Measurements from ENCODE around the gene ZNF827. TPM values are rescaled to one million over a fixed set of nuclear protein-coding genes. Genes with fewer than 3 reads are reported as not detected.

ZNF827 gene
- total and polyA plus RNA-seq, 11 donors: 4.5 to 30.1 (median 18.1) TPM

DNA sequence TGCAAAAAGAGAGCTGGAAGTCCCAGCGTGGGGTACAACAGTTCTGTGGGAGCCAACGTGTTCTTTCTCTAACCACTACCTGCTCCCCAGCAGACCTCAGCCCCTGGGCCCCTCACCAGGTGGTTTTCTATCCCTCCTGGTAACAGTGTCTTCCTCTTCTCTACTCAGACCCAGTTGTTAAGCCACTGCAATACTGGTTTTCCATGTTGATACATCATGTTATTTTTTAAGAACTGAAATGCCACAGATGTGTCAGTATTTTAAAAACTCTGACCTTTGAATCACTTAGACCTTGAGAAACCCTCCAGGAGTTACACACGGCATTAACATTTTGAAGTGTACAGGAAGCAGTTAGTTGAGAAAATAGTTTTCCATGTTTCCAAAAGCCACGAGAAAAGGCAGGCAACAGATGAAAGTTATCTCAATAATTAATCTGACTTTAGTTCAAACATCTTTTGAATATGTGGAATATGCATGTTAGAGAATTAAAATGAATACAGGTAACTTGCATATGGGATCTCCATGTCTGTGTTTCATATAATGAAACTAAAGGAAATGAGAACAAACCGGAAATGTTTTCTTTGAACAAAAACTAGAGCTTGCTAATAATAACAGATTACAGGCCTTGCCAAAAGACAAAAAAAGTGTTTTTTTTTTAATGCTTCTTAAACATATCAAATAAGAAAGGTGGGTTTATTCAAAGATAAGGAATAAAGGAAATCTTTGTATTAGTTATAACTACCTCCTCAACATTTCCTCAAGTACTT, 108.8 kb downstream of the ZNF827 start:
- Histone ChIP-seq H3K27me3 (no peaks in the 10 kb centered on the region), H3K27ac (peak overlapping the region in 4 of 12 donors; percentile 5 to 29 (median 11)), H3K4me1 (peaks cover 0 to 24% (median 0%) of the 10 kb centered on the region in 12 donors), H3K9me3 (no peaks in the 10 kb centered on the region), H3K4me3 (no peak overlapping the region), H3K36me3 (peaks cover 0 to 8% (median 0%) of the 10 kb centered on the region in 9 donors)
- intact Hi-C loops (cut with DNase I): no loop called here
- 64 to 77% (median 66%) methylated on average over 5 of the region's 5 CpGs for WGBS, 4 donors
- ATAC-seq: no peak
- no peak for DNase-seq
- TF ChIP-seq, protein P1, sequence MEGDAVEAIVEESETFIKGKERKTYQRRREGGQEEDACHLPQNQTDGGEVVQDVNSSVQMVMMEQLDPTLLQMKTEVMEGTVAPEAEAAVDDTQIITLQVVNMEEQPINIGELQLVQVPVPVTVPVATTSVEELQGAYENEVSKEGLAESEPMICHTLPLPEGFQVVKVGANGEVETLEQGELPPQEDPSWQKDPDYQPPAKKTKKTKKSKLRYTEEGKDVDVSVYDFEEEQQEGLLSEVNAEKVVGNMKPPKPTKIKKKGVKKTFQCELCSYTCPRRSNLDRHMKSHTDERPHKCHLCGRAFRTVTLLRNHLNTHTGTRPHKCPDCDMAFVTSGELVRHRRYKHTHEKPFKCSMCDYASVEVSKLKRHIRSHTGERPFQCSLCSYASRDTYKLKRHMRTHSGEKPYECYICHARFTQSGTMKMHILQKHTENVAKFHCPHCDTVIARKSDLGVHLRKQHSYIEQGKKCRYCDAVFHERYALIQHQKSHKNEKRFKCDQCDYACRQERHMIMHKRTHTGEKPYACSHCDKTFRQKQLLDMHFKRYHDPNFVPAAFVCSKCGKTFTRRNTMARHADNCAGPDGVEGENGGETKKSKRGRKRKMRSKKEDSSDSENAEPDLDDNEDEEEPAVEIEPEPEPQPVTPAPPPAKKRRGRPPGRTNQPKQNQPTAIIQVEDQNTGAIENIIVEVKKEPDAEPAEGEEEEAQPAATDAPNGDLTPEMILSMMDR (IDR thresholded peaks at IDR 0.05): no peak
- TF ChIP-seq POLR2A (IDR thresholded peaks at IDR 0.05): no peak

DNA sequence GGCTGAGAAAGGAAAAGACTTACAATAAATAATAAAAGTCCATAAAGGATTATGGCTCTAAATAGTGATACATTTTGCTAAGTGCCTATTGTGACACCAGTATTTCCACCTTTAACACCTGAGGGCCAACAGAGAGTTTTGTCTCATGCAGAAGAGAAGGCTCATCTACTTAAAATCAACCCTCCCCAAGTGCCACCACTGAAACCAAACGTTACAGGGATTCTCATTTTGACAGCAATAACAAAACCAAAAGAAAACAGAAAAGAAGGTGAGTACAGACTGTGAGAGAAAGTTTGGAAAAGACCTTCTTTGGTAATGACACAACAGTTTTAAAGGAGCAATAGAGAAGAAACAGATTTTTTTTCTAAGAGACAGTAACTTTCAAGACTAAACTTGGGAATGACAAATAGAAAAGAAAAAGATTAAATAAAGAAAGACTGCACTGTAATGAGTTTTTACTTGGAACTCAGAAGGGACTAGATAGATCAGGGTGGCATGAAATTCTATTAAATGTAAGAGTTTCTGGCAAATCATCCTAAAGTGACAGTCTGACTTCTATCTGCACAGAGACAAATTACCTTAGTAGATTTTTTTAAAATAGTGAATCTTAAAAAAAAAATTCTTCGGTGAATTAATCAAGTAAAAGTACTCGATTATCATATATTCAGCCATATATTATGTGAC, 109.7 kb downstream of the ZNF827 start:
- DNase-seq (no peak), ATAC-seq (no peak)
- no peaks in the 10 kb centered on the region for H3K9me3 ChIP-seq
- TF ChIP-seq, protein P1 (IDR thresholded peaks at IDR 0.05): no peak
- TF ChIP-seq POLR2A (IDR thresholded peaks at IDR 0.05): no peak
- H3K27me3 ChIP-seq: no peaks in the 10 kb centered on the region
- intact Hi-C loops (cut with DNase I): no loop called here
- no peak overlapping the region for H3K27ac ChIP-seq
- 75 to 83% (median 82%) methylated on average over 3 of the region's 3 CpGs for WGBS, 4 donors
- peaks cover 0 to 24% (median 0%) of the 10 kb centered on the region in 12 donors for H3K4me1 ChIP-seq
- H3K4me3 ChIP-seq: no peak overlapping the region
- H3K36me3 ChIP-seq: peaks cover 0 to 8% (median 0%) of the 10 kb centered on the region in 9 donors

DNA sequence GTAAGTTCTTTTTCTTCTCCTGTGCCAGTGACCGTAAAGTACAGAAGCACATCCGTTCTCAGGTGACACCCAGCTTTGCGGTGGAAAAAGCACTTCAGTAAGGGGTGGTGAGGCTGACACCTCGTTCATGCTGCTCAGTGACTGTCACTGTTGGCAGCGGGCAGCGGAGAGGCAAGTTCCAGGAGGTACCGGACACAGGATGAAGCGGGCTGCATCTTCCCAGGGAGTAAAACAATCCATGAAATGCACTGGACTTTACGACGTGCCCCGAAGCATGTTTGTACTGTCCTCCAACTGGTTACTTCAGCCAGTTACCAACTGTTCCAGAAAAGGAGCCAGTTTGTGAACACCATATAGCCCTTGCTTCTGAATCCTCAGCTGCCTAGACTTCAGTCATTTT, 110.7 kb downstream of the ZNF827 start:
- ATAC-seq: no peak
- TF ChIP-seq, protein P1 (IDR thresholded peaks at IDR 0.05): no peak
- TF ChIP-seq POLR2A (IDR thresholded peaks at IDR 0.05): no peak
- Histone ChIP-seq H3K27me3 (no peaks in the 10 kb centered on the region), H3K4me1 (peaks cover 0 to 27% (median 0%) of the 10 kb centered on the region in 12 donors), H3K4me3 (no peak overlapping the region), H3K9me3 (no peaks in the 10 kb centered on the region), H3K36me3 (peaks cover 0 to 8% (median 0%) of the 10 kb centered on the region in 9 donors), H3K27ac (no peak overlapping the region)
- 86 to 93% (median 87%) methylated on average over 11 of the region's 11 CpGs for WGBS, 4 donors
- no peak for DNase-seq
- intact Hi-C loops (cut with DNase I): no loop called here

- H3K9me3 ChIP-seq: no peaks in the 10 kb centered on the region
- WGBS, 4 donors: 94 to 99% (median 97%) methylated on average over 7 of the region's 7 CpGs
- DNase-seq (no peak), ATAC-seq (peak in 1 of 4 donors; percentile 43)
- no peaks in the 10 kb centered on the region for H3K27me3 ChIP-seq
- TF ChIP-seq, protein P1 (IDR thresholded peaks at IDR 0.05): no peak
- TF ChIP-seq POLR2A (IDR thresholded peaks at IDR 0.05): no peak
- peaks cover 0 to 23% (median 0%) of the 10 kb centered on the region in 12 donors for H3K4me1 ChIP-seq
- H3K4me3 ChIP-seq: no peak overlapping the region
- H3K27ac ChIP-seq: no peak overlapping the region
- H3K36me3 ChIP-seq: peaks cover 0 to 8% (median 0%) of the 10 kb centered on the region in 9 donors
- intact Hi-C loops (cut with DNase I): no loop called here
Measured at GRCh38 chr4:145825255-145825654, 113.4 kb downstream of the ZNF827 start.
